GM10266 (cell line): ENCODE data around the gene NAALADL2.

Source experiments
- DNase-seq: peaks from one replicate; pipeline ENCODE4 v3.0.0; 2012; ENCODE audit errors: extremely low spot score
- CTCF ChIP-seq: IDR thresholded peaks from 2 replicates; pipeline ENCODE4 v1.5.1; 2012; ENCODE audit warnings: mild to moderate bottlenecking, low read depth; ENCODE audit not compliant: control insufficient read depth, insufficient read depth; ENCODE audit errors: missing control alignments

The NAALADL2 gene

GRCh38 chr3:175585898-175586297 lies 726.8 kb downstream of the NAALADL2 start:
- no peak for TF ChIP-seq CTCF
- DNase-seq: no peak

GRCh38 chr3:175590745-175591144 lies 731.6 kb downstream of the NAALADL2 start:
- TF ChIP-seq CTCF: no peak
- no peak for DNase-seq

DNA sequence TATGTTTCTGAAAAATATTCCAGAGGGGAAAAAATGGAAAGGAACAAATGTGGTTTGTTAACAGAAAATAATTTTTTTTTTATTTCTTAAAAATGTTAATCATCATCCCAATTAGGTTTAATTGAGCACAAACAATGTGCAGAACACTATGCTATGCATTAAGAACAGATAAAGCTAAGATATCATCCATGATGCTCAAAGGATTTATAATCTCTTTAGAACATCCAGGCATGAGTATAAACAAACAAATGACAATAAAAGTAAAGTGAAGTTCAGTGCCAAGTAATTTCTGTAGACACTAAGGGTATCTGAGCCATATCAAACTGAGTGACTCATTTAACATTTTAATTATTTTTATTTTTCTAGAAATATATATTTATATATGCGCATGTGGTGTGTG lies 732.2 kb downstream of the NAALADL2 start:
- no peak for TF ChIP-seq CTCF
- DNase-seq: no peak

- TF ChIP-seq CTCF: no peak
Observed at GRCh38 chr3:175593331-175593730, 734.2 kb downstream of the NAALADL2 start.

GRCh38 chr3:175598740-175599139 lies 739.6 kb downstream of the NAALADL2 start:
- TF ChIP-seq CTCF: no peak
- DNase-seq: no peak

More at GRCh38 chr3:175593331-175593730, 734.2 kb downstream of the NAALADL2 start:
- DNase-seq: no peak

DNA sequence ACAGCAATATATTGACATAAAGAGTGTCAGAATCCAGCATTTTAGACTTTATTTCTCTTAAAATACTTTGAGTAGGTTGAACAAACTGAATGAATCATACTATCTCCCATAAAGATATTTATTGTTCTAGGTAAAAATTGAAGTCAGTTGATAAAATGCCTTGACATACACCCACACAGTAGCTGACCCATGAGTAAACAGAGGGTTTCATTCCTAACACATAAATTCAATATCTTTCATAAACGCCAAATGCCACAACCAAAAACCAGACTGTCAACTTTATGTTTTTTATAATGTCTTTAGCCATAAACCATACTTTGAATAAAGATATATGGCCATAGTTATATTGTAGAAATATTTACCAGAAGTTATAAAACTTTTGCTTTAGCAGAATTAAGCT lies 742.4 kb downstream of the NAALADL2 start:
- no peak for TF ChIP-seq CTCF
- DNase-seq: no peak

DNA sequence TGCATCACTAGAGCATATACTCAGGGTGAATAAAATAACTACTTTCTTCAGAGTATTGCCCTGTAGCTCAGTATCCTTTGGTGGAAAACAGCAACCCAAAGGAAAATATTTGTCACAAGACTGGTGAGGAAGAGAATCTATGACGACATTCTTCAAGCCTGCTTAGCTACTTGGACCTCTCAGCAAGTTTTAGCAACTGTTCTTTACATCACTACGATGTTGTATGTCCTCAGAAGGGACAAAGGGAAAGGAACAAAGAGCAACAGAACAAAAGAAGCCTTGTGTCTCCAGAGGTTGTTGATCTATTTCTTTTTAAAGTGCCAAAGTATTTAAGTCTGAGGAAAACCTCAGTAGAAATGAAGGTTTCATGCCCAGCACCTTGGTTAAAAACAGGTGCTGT lies 746.7 kb downstream of the NAALADL2 start:
- TF ChIP-seq CTCF: no peak
- DNase-seq: no peak
